HCT116 (cell line): ENCODE results near the gene RYR2. TPM values are rescaled to one million over a fixed set of nuclear protein-coding genes. Genes with fewer than 3 reads are reported as not detected.

Experiments
- ATAC-seq: fragments of 200-7000 bp; cut with Tn5 transposase; 2 replicates; pipeline ENCODE4 v1.9.1; 2020; ENCODE audit warnings: mild to moderate bottlenecking, moderate library complexity
- BruUV-seq: library from RNA; stranded (reverse); fragments of 400-500 nt; replicated peaks from 2 replicates; lab custom pipeline; 2021; lab: Mats Ljungman, UMichigan
- CTCF ChIA-PET: fragments of 300-600 bp; sonication (Branson Sonifier 250); formaldehyde crosslinking; loops from one replicate; lab custom pipeline; 2021; ENCODE audit warnings: antibody characterized with exemption; lab: Charles Lee
- POLR2A ChIA-PET: fragments of 300-600, 350-600 bp; sonication (Branson Sonifier 250); formaldehyde crosslinking; loops from one replicate; lab custom pipeline; 2021; ENCODE audit warnings: antibody characterized with exemption; lab: Charles Lee
- RAD21 ChIA-PET, 2 experiments: fragments of 300-600 bp; sonication (Branson Sonifier 250); formaldehyde crosslinking; loops; one replicate each; lab custom pipeline; 2023; ENCODE audit warnings: low total read pairs in 2 of 2; ENCODE audit not compliant: uncharacterized antibody in 2 of 2, unreplicated experiment in 2 of 2, low non-redundant PET in 1 of 2; lab: Charles Lee
- DNase-seq: peaks from one replicate; pipeline ENCODE4 v3.0.0-alpha.2; 2010; ENCODE audit warnings: low read depth, low spot score
- H2AFZ ChIP-seq: fragments of 200-600 bp; shearing (Covaris generic), sonication (generic); 2 replicates; pipeline ENCODE4 v1.6.1; 2017; ENCODE audit warnings: low read depth, mixed run types, mixed read lengths, antibody characterized with exemption, low read length; ENCODE audit not compliant: poor library complexity, severe bottlenecking
- H3K27ac ChIP-seq: 2 replicates; pipeline ENCODE4 v1.5.1; 2012; ENCODE audit warnings: low read depth, low read length
- H3K27me3 ChIP-seq: fragments of 200-600 bp; sonication (generic); 2 replicates; pipeline ENCODE4 v1.6.1; 2016; ENCODE audit warnings: mixed run types, low read length, mixed read lengths; ENCODE audit not compliant: insufficient read depth
- H3K36me3 ChIP-seq, 2 experiments: fragments of 200-500 bp in 1 of 2; fragments of 200-600 bp in 1 of 2; sonication (Bioruptor generic) in 1 of 2; sonication (generic) in 1 of 2; 2 replicates each; pipeline versions ENCODE4 v1.5.1 to v1.6.1; 2014 to 2016; ENCODE audit warnings: low read length in 2 of 2, inconsistent platforms in 1 of 2, mixed read lengths in 1 of 2, mixed run types in 1 of 2; ENCODE audit not compliant: insufficient read depth in 2 of 2, control insufficient read depth in 1 of 2
- H3K4me1 ChIP-seq, 2 experiments: fragments of 200-600 bp in 1 of 2; sonication (generic) in 1 of 2; 2 replicates each; pipeline versions ENCODE4 v1.5.1 to v1.6.1; 2012 to 2017; ENCODE audit warnings: low read length in 2 of 2, inconsistent platforms in 1 of 2, mild to moderate bottlenecking in 1 of 2, mixed read lengths in 1 of 2, mixed run types in 1 of 2, moderate library complexity in 1 of 2; ENCODE audit not compliant: insufficient read depth in 2 of 2, control insufficient read depth in 1 of 2
- H3K4me2 ChIP-seq: fragments of 200-600 bp; sonication (generic); 2 replicates; pipeline ENCODE4 v1.6.1; 2017; ENCODE audit warnings: mixed run types, low read length, mixed read lengths
- H3K4me3 ChIP-seq, 2 experiments: fragments of 200-600 bp in 1 of 2; sonication (generic) in 1 of 2; replicated peaks in 1 of 2; 2 replicates each; pipeline ENCODE4 v1.5.1; 2011 to 2016; ENCODE audit warnings: low read length in 2 of 2, control low read depth in 1 of 2, low read depth in 1 of 2, mild to moderate bottlenecking in 1 of 2, mixed read lengths in 1 of 2, mixed run types in 1 of 2
- H3K79me2 ChIP-seq: fragments of 200-600 bp; sonication (generic); 2 replicates; pipeline ENCODE4 v1.6.1; 2017; ENCODE audit warnings: mild to moderate bottlenecking, mixed run types, low read length, moderate library complexity, mixed read lengths; ENCODE audit not compliant: insufficient read depth
- H3K9ac ChIP-seq: fragments of 200-600 bp; sonication (generic); 2 replicates; pipeline ENCODE4 v1.6.1; 2016; ENCODE audit warnings: low read length, mixed read lengths
- H3K9me2 ChIP-seq: fragments of 200-600 bp; sonication (generic), shearing (Covaris generic); 2 replicates; pipeline ENCODE4 v1.6.1; 2017; ENCODE audit warnings: mixed run types, mild to moderate bottlenecking, moderate library complexity; ENCODE audit not compliant: insufficient read depth
- H3K9me3 ChIP-seq, 2 experiments: fragments of 200-500 bp in 1 of 2; fragments of 200-600 bp in 1 of 2; sonication (Bioruptor generic) in 1 of 2; sonication (generic) in 1 of 2; 2 replicates each; pipeline ENCODE4 v1.6.1; 2014 to 2017; ENCODE audit warnings: low read length in 2 of 2, mixed read lengths in 2 of 2, inconsistent platforms in 1 of 2, low read depth in 1 of 2, mild to moderate bottlenecking in 1 of 2, mixed run types in 1 of 2, moderate library complexity in 1 of 2; ENCODE audit not compliant: control insufficient read depth in 1 of 2, insufficient read depth in 1 of 2
- H4K20me1 ChIP-seq: fragments of 200-600 bp; sonication (generic), shearing (Covaris generic); 2 replicates; pipeline ENCODE4 v1.6.1; 2017; ENCODE audit warnings: mixed run types, mild to moderate bottlenecking, moderate library complexity; ENCODE audit not compliant: insufficient read depth
- ATF3 ChIP-seq: IDR thresholded peaks from 2 replicates; pipeline ENCODE4 v1.6.1; 2012
- CBX3 ChIP-seq: IDR thresholded peaks from 2 replicates; pipeline ENCODE4 v1.6.1; 2012; ENCODE audit warnings: low read depth
- CEBPB ChIP-seq: IDR thresholded peaks from 2 replicates; pipeline ENCODE4 v1.6.1; 2012; ENCODE audit warnings: low read depth
- CTCF ChIP-seq, 3 experiments: fragments of 200-600 bp in 1 of 3; sonication (generic) in 1 of 3; IDR thresholded peaks in 2 of 3; conservative IDR thresholded peaks in 1 of 3; 2 replicates each; pipeline ENCODE4 v1.5.1; 2012 to 2017; ENCODE audit warnings: low read depth in 2 of 3, low read length in 2 of 3, antibody characterized with exemption in 1 of 3, borderline replicate concordance in 1 of 3, control low read depth in 1 of 3, mild to moderate bottlenecking in 1 of 3, mixed read lengths in 1 of 3, mixed run types in 1 of 3, moderate library complexity in 1 of 3; ENCODE audit not compliant: insufficient read depth in 1 of 3
- EGR1 ChIP-seq: IDR thresholded peaks from 2 replicates; pipeline ENCODE4 v1.6.1; 2012; ENCODE audit warnings: low read depth
- ELF1 ChIP-seq: IDR thresholded peaks from 2 replicates; pipeline ENCODE4 v1.6.1; 2012; ENCODE audit warnings: low read depth, borderline replicate concordance
- EZH2 ChIP-seq: fragments of 200-600 bp; sonication (generic); IDR thresholded peaks from 2 replicates; pipeline ENCODE4 v1.6.1; 2017; ENCODE audit warnings: antibody characterized with exemption, mixed run types
- JUND ChIP-seq: IDR thresholded peaks from 2 replicates; pipeline ENCODE4 v1.6.1; 2012
- MAX ChIP-seq: IDR thresholded peaks from 2 replicates; pipeline ENCODE4 v1.6.1; 2012
- RAD21 ChIP-seq: IDR thresholded peaks from 2 replicates; pipeline ENCODE4 v1.6.1; 2012; ENCODE audit warnings: low read depth, mild to moderate bottlenecking
- SIN3A ChIP-seq: IDR thresholded peaks from 2 replicates; pipeline ENCODE4 v1.6.1; 2012; ENCODE audit warnings: low read depth
- SP1 ChIP-seq: IDR thresholded peaks from 2 replicates; pipeline ENCODE4 v1.6.1; 2012; ENCODE audit warnings: low read depth
- SRF ChIP-seq: IDR thresholded peaks from 2 replicates; pipeline ENCODE4 v1.6.1; 2012; ENCODE audit warnings: low read depth
- TCF7L2 ChIP-seq: IDR thresholded peaks from 2 replicates; pipeline ENCODE4 v1.7.0; 2011; ENCODE audit warnings: borderline replicate concordance, inconsistent platforms; ENCODE audit not compliant: insufficient read depth, insufficient read length; ENCODE audit errors: extremely low read depth
- YY1 ChIP-seq: IDR thresholded peaks from 2 replicates; pipeline ENCODE4 v1.6.1; 2011; ENCODE audit warnings: low read length, low read depth, moderate library complexity, mild to moderate bottlenecking; ENCODE audit not compliant: insufficient replicate concordance; ENCODE audit errors: extremely low read depth
- ZBTB33 ChIP-seq: IDR thresholded peaks from 2 replicates; pipeline ENCODE4 v1.6.1; 2011; ENCODE audit warnings: mild to moderate bottlenecking, low read length, moderate library complexity; ENCODE audit not compliant: insufficient replicate concordance; ENCODE audit errors: extremely low read depth
- ZNF274 ChIP-seq: fragments of 200-500 bp; sonication (Bioruptor generic); IDR thresholded peaks from 2 replicates; pipeline ENCODE4 v1.6.1; 2014; ENCODE audit warnings: mild to moderate bottlenecking, low read depth, low read length, inconsistent platforms
- intact Hi-C: fragments of 100-400 bp; cut with micrococcal nuclease; formaldehyde crosslinking; loops from 2 replicates; pipeline ENCODE4 v1.10.0; 2022
- total RNA-seq: library from RNA; stranded (reverse); gene quantifications from one replicate; pipeline ENCODE4 v1.2.1, GENCODE V29; 2021; ENCODE audit not compliant: unreplicated experiment

The RYR2 gene
- total RNA-seq, 1 experiment from 2014 or later = 0.02 TPM

GRCh38 chr1:237878406-237878805 is 836.4 kb downstream of the RYR2 start:
- Histone ChIP-seq H3K9me2 (no peaks in the 10 kb centered on the region), H3K4me2 (no peak overlapping the region), H3K36me3 (no peaks in the 10 kb centered on the region), H3K9ac (no peak overlapping the region), H3K4me3 (no peak overlapping the region), H3K27ac (no peak overlapping the region), H3K79me2 (no peaks in the 10 kb centered on the region), H3K4me1 (no peaks in the 10 kb centered on the region), H4K20me1 (no peaks in the 10 kb centered on the region), H2AFZ (no peak overlapping the region), H3K27me3 (no peaks in the 10 kb centered on the region), H3K9me3 (peaks cover 0 to 3% of the 10 kb centered on the region in 2 experiments; a peak in 2 of 4 replicates)
- RAD21 ChIA-PET = no interaction called here
- intact Hi-C loops = no loop called here
- TF ChIP-seq YY1 = no peak
- TF ChIP-seq JUND = no peak
- TF ChIP-seq EGR1 = no peak
- no peak for TF ChIP-seq RAD21
- no peak for TF ChIP-seq ZNF274
- no peak for TF ChIP-seq CBX3
- no peak for TF ChIP-seq SIN3A
- TF ChIP-seq ELF1 = no peak
- no peak for TF ChIP-seq CTCF (IDR thresholded peaks at IDR 0.05 in 2 of 3, conservative IDR thresholded peaks at IDR 0.05 in 1 of 3; ENCODE audit: borderline replicate concordance in 1 of 3, insufficient read depth in 1 of 3, low read depth in 2 of 3, low read length in 2 of 3)
- no peak for TF ChIP-seq ZBTB33
- no peak for TF ChIP-seq CEBPB
- TF ChIP-seq EZH2 = no peak
- no peak for TF ChIP-seq ATF3
- no peak for TF ChIP-seq MAX
- no peak for TF ChIP-seq SRF
- TF ChIP-seq SP1 = no peak
- TF ChIP-seq TCF7L2 = no peak
- DNase-seq (no peak), ATAC-seq (no peak)
- POLR2A ChIA-PET = no interaction called here
- no TSS peak for BruUV-seq
- CTCF ChIA-PET = no interaction called here
